CD4-positive, alpha-beta T cell treated with Interleukin-17A for 1 hour (primary cell): ENCODE data around the gene REEP2.
"Not testable (repeated sequence)": the region's sequence is repeated elsewhere in the genome, so short reads cannot be mapped to it uniquely, and the experiment has no call there.

Experiments used
- DNase-seq: peaks from one replicate; pipeline ENCODE4 v3.0.0-alpha.2; 2020

Gene REEP2

DNA sequence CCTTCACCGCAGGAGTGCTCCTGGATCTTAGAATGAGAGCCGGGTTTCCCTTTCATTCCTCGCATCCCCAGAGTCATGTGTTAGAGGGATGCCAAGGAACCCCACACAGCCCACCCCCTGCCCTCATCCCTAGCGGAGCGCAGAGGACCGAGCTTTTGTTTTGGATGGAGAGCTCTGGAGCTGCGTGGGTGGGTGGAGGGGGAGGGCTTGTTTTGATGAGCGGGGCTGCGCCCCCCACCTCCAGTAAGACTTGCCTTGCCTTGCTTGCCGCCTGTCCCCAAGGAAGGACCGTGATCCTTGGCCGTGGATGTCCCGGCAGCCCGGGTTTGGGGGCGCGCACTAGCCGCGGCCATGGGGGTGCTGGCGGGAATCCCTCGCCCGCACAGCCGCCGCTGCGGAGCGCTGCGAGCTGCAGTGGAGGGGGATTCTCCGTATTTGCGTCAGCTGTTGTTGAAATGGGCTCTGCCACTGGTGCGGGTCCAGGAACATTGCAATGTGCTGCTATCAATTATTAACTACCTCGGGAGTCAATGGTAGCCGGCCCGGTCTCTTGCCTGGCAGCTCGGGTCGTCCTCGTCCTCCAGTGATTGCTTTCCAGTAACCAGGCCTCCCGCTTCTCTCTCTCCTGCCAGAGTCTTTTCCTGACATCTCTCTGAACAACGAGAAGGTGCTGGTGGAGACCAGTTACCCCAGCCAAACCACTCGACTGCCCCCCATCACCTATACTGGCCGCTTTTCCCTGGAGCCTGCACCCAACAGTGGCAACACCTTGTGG lies 27.5 kb downstream of the REEP2 start:
- peak; percentile 18 for DNase-seq

DNA sequence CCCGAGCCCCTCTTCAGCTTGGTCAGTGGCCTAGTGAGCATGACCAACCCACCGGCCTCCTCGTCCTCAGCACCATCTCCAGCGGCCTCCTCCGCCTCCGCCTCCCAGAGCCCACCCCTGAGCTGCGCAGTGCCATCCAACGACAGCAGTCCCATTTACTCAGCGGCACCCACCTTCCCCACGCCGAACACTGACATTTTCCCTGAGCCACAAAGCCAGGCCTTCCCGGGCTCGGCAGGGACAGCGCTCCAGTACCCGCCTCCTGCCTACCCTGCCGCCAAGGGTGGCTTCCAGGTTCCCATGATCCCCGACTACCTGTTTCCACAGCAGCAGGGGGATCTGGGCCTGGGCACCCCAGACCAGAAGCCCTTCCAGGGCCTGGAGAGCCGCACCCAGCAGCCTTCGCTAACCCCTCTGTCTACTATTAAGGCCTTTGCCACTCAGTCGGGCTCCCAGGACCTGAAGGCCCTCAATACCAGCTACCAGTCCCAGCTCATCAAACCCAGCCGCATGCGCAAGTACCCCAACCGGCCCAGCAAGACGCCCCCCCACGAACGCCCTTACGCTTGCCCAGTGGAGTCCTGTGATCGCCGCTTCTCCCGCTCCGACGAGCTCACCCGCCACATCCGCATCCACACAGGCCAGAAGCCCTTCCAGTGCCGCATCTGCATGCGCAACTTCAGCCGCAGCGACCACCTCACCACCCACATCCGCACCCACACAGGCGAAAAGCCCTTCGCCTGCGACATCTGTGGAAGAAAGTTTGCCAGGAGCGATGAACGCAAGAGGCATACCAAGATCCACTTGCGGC lies 28.2 kb downstream of the REEP2 start:
- DNase-seq: peak; percentile 34

DNA sequence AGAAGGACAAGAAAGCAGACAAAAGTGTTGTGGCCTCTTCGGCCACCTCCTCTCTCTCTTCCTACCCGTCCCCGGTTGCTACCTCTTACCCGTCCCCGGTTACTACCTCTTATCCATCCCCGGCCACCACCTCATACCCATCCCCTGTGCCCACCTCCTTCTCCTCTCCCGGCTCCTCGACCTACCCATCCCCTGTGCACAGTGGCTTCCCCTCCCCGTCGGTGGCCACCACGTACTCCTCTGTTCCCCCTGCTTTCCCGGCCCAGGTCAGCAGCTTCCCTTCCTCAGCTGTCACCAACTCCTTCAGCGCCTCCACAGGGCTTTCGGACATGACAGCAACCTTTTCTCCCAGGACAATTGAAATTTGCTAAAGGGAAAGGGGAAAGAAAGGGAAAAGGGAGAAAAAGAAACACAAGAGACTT lies 28.9 kb downstream of the REEP2 start:
- peak; percentile 23 for DNase-seq

DNA sequence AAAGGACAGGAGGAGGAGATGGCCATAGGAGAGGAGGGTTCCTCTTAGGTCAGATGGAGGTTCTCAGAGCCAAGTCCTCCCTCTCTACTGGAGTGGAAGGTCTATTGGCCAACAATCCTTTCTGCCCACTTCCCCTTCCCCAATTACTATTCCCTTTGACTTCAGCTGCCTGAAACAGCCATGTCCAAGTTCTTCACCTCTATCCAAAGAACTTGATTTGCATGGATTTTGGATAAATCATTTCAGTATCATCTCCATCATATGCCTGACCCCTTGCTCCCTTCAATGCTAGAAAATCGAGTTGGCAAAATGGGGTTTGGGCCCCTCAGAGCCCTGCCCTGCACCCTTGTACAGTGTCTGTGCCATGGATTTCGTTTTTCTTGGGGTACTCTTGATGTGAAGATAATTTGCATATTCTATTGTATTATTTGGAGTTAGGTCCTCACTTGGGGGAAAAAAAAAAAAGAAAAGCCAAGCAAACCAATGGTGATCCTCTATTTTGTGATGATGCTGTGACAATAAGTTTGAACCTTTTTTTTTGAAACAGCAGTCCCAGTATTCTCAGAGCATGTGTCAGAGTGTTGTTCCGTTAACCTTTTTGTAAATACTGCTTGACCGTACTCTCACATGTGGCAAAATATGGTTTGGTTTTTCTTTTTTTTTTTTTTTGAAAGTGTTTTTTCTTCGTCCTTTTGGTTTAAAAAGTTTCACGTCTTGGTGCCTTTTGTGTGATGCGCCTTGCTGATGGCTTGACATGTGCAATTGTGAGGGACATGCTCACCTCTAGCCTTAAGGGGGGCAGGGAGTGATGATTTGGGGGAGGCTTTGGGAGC lies 29.5 kb downstream of the REEP2 start:
- DNase-seq: peak; percentile 34

DNA sequence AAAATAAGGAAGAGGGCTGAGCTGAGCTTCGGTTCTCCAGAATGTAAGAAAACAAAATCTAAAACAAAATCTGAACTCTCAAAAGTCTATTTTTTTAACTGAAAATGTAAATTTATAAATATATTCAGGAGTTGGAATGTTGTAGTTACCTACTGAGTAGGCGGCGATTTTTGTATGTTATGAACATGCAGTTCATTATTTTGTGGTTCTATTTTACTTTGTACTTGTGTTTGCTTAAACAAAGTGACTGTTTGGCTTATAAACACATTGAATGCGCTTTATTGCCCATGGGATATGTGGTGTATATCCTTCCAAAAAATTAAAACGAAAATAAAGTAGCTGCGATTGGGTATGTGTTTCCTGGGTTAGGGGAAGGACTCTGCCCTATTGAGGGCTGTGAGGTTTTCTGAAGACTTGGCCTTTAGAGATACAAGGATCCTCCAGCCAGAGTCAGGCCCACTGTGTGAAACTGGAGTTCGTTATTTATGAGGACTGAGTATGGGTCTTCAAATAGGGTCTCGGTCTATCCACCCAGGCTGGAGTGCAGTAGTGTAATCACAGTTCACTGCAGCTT lies 30.2 kb downstream of the REEP2 start:
- DNase-seq: no peak

DNA sequence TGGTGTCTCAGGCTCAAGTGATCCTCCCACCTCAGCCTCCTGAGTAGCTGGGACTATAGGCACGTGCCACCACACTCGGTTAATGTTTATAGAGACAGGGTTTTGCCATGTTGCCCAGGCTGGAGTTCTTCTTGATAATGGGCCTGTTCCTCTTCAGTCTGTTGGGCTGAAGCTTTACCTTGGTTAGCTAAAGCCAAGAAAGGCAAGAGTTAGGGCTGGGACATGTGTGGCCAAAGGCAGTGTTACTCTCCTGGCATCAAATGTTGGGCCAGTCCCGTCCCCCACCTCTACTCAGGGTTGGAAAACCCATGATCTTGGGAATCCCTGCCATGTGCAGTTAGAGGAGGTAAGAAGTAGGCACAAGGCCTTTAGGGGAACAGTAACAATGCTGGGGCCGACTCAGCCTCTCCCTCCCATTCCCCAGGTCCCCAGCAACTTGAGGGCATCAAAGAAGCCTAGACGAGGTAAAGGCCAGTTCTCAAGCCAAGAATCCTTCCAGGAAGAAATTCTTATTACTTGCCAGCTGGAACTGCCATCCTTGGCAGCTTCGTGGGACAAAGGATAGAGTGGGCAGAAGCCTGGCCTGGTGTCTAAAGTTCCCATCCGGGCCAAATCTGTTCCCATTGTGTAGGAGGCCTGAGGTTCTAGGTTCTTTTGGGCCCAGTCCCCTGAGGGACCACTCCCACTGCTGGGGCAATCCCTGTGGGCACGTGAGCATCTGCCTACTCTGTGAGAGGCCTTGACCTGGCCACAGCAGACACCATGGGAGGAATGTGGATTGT lies 30.9 kb downstream of the REEP2 start:
- peak; percentile 68 for DNase-seq

DNA sequence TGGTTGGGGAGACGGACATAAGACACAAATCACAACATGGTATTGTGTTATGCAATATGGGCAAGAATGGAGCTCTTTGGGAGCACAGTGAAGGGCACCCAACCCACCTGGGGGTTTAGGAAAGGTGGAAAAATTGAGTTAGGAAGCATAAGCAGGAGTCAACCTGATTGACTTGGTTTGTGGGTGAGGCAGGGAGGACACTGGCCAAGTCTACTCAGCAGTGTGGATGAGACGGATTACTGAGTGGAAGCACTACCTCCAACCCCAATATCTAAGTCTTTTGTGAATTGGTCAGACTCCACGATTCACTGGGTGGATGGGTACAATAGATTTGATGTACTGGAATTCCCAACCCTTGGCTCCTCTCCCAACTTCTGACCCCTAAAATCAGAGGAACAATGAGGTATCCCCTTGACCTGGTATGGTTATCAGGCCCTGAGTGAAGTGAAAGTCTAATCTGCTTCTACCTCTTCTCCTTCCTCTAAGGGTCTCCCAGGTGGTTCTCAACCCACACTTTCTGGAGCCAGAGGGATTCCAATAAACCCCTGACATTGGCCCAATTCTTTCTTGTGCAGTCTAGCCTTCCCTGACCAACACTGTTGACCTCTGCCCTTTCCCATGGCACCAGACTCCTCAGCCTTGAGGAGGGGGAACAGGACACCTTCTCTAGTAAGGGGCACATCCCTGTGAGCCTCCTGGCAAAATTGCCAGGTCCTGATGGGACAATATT lies 31.6 kb downstream of the REEP2 start:
- no peak for DNase-seq

DNA sequence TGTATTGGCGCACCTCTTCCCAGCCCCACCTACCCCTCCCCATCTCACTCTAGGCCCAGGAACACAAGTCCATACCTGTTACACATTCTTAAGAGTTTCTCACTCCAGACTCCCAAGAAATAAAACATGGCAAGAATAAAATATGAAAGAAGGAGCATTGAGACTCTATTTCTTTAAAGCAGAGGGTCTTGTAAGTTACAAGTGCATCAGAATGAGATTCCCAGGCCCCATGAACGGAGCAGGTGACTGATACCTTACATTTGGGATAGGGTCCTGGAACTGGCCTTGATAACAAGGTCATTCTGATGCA lies 32.1 kb downstream of the REEP2 start:
- DNase-seq: no peak

DNA sequence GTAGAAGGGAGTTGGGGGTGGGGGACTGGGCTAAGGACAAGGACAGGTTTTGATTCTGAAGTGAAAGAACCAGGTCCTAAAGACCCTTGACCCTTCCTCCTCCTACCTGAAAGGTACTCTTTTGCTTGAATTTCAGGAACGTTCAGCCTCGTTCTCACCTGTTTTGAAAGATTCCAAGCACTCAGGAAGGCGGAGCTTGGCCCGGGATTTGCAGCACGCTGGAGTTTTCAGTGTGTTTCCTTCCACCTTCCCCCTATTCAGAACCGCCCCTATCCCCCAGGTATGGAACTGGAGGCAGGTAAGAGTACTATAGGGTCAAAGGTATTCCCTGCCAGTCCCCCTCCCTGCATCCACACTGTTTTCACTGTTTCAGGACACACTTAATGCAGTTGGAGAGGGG lies 33.5 kb downstream of the REEP2 start:
- DNase-seq: no peak

DNA sequence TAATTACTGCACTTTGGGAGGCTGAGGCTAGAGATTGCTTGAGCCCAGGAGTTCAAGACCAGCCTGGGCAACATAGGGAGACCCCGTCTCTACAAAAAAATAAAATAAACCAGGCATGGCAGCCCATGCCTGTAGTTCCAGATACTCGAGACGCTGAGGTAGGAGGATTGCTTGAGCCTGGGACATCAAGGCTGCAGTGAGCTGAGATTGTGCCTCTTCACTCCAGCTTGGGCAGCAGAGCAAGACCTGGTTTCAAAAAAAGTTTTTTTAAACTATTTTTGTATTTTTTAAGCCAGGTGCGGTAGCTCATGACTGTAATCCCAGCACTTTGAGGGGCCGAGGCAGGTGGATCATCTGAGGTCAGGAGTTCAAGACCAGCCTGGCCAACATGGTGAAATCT lies 34.3 kb downstream of the REEP2 start:
- DNase-seq: not testable (repeated sequence)

DNA sequence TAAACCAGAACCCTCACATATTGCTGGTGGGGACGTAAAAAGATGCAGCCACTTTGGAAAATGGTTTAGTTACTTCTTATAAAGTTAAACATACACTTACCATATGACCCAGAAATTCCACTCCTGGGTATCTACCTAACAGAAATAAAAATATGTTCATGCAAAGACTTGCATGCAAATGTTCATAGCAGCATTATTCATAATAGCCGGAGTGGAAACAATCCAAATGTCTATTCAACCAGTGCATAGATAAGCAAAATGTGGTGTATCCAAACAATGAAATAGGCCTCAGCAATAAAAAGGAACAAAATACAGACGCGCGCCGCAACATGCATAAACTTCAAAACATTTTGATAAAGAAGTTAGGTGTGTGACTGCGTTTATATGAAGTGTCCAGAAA lies 38.1 kb downstream of the REEP2 start:
- DNase-seq: no peak

DNA sequence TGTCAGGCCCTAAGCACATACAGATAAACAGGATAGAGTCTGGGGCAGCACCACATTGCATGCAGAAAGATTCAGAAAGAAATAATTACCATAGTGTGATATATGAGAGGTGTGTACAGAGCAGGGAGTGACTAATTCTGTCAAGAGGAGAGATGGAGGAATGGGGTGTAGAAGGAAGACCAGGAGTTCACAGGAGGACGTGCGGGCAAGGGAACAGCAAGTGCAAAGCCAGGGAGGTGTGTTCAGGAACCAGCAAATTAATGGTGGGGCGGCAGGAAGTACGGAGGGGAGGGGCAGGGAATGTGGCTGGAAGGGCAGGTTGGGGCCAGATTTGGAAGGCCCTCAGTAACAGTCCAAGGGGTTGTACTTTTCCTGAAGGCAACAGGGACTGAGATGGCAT lies 43.8 kb downstream of the REEP2 start:
- DNase-seq: no peak

DNA sequence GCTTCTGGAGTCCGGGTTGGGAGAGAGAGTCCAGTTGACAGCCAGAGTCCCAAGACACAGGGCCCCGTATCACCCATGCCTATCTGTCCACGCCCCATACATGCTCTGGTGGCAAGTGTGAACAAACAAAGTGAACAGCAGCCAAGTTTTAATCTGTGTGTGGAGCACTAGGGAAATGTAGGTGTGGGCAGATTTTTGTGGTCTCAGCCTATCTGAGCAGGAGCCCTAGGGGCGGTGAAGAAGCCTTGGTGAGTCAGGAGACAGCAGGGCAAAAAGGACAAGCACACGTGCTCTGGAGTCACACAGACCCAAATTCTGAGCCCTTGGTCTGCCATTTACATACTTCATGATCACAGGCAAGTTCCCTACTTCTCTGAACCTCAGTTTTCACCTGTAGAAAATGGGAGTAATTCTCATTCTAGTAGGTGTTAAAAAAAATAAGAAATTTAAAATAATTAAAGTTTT lies 49.7 kb downstream of the REEP2 start:
- no peak for DNase-seq

DNA sequence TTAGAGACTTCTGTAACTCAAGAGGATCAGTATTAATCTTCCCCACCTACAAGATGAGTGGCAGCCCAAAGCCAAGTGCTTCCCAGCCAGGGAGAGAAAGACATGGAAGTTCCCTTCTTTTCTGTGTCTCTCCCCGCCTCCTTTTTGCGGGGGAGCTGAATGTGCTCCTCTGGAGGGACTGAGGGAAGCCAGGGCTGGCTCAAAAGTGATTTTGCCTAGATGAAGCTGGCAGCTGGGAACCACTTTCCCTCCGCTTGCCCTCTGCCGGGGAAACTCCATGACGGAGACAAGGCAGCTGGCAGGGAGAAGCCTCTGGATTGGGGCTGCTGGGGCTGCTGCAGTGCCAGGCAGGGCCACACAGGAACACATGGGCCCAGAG lies 50.8 kb downstream of the REEP2 start:
- no peak for DNase-seq

DNA sequence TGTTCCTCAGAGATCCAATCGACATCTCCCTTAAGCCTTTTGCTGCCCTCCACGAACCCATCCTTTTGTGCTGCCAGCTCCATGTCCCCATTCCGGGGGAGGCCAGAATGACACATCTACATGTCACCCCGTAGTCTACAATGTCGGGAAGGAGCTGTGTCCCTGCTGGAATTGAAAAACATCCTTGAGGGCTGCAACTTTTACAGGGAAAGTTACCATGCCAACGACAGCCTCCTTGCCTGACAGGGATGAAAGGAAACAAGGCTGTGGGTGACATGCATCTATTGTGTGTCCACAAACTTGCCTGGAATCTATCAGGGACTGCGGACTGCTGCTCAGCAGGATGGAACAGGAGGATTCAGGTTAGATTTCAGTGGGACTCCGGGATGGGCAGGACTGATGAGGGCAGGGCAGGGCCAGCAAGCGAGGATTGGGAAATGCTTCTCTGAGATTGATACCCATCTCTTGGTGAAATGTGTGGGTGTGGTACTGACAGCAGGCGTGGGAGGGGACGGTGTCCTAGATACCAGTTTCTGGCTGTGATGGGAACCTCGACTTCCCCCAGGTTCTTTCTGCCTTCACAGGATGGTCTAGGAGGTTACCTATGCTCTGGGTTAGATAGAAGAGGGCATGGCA lies 51.9 kb downstream of the REEP2 start:
- no peak for DNase-seq

DNA sequence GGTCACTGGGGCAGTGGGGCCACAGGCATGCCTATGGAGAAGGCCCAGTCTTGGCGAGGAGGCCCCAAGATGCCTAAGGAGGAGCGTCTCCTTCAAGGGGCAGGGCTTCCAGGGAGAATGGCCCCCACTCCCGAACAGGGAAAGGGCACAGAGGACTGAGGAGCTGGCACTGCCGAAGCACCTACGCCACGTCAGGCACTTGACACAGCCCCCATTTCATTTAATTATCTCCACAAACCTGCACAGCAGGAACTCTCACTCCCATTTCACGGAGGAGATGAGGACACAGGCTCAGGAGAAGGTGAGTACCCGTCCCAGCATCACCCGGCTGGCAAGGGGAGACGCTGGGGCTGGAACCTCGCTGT lies 52.4 kb downstream of the REEP2 start:
- no peak for DNase-seq

DNA sequence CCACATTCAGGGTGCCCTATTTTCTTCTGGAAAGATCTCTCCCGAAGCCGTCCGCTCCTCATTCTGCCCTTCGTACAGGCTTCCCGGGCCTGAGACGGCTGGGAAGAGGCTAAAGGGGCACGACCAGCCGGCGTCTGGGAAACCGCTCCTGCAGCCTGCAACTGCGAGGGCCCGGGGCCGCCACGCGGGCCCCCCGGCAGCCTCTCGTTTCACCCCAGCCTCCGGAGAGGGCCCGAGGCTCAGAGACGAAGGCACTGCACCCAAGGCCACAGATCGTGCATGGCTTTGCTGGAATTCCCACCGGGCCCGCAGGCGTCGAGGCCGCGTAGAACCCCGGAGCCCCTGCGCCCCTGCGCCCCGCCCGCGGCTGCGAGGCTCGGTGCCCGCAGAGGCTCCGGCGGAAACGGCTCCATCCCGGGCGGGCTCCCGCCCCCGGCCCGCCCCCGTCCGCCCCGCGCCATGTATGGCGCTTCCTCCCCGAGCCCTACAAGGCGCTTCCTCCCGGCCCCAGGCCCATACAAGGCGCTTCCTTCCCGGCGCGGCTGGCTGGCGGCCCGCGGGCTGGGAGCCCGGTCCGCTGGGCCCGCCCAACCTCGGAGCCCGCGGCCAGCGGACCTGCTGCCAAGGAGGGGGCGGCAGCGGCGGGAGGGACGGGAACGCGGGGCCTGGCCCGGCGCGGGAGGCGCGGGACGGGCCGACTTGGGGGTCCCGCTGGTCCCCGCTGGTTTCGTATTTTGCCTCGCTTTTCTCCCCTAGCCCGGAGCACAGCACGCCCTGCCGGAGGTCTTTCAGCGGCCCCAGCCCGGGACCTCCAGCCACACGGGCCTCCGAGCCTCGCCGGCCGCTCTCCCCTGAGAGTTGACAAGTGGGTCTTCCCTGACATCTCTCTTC lies 53.1 kb downstream of the REEP2 start:
- peak; percentile 90 for DNase-seq

DNA sequence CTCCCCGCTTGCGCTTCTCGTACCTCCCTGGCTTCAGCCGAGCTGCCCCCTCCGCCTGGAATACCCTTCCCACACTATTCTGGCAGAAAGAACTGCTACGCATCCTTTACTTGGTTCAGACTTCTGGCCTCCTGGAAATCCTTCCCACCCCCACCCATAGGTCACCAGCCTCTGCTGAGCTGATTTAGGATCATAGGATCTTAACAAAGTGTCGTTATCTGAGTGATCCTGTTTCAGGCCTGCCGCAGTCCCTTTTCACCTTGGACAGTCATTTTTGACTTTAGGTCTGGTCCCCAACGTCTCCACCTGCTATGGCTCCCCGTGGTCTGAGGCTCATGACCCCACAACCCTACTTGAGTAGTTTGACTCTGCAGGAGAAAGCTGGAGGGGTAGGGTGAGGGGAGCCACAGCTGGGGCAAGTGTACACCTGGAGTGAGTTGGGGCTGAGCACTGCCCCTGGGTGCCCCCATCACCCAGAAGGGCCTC lies 53.7 kb downstream of the REEP2 start:
- no peak for DNase-seq

DNA sequence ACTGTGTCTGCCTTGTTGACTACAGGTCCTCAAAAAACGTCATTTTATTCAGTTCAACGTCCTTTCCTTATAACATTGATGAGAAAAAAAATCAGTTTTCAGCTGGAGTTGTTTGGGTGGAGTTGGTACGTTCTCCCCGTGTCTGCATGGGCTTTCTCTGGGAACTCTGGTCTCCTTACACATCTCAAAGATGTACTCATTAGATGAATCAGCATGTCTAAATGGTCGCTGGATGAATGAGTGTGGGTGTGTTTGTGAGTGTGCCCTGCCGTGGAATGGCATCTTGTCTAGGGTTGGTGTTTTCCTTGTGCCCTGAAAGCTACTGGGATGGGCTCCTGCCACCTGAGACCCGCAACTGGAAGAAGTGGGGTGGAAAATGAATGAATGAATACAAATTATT lies 56.5 kb downstream of the REEP2 start:
- no peak for DNase-seq
